GM23338 (cell line): Measurements from ENCODE around the gene CDK17. TPM values are rescaled to one million over a fixed set of nuclear protein-coding genes. Genes with fewer than 3 reads are reported as not detected.

Experiments
- CREB1 ChIP-seq: fragments of 250-450 bp; sonication (Bioruptor Pico); IDR thresholded peaks from 2 replicates; pipeline ENCODE4 v1.5.0; 2020; ENCODE audit warnings: low read depth, mild to moderate bottlenecking, moderate library complexity
- ETS1 ChIP-seq: IDR thresholded peaks from 2 replicates; pipeline ENCODE4 v1.6.1; 2016; ENCODE audit warnings: antibody characterized with exemption
- EZH2 ChIP-seq: fragments of 200-600 bp; sonication (generic); IDR thresholded peaks from one replicate; pipeline ENCODE4 v1.8.0; 2017; ENCODE audit warnings: antibody characterized with exemption, mild to moderate bottlenecking, low read depth; ENCODE audit not compliant: unreplicated experiment
- EZH2phosphoT487 ChIP-seq: fragments of 200-600 bp; sonication (generic); IDR thresholded peaks from one replicate; pipeline ENCODE4 v1.8.1; 2018; ENCODE audit warnings: antibody characterized with exemption; ENCODE audit not compliant: unreplicated experiment
- JUNB ChIP-seq: IDR thresholded peaks from one replicate; pipeline ENCODE4 v1.6.1; 2016; ENCODE audit warnings: antibody characterized with exemption; ENCODE audit not compliant: unreplicated experiment
- REST ChIP-seq: IDR thresholded peaks from one replicate; pipeline ENCODE4 v1.6.1; 2018; ENCODE audit warnings: antibody characterized with exemption; ENCODE audit not compliant: unreplicated experiment
- STAT1 ChIP-seq: IDR thresholded peaks from one replicate; pipeline ENCODE4 v1.6.1; 2016; ENCODE audit warnings: antibody characterized with exemption; ENCODE audit not compliant: unreplicated experiment
- ZNF114 ChIP-seq: fragments of 250-450 bp; sonication (Bioruptor Pico); IDR thresholded peaks from 2 replicates; pipeline ENCODE4 v1.5.0; 2020; ENCODE audit warnings: mild to moderate bottlenecking, moderate library complexity
- ZNF462 ChIP-seq: fragments of 250-450 bp; sonication (Bioruptor Pico); IDR thresholded peaks from 2 replicates; pipeline ENCODE4 v1.5.0; 2020; ENCODE audit warnings: mild to moderate bottlenecking, moderate library complexity
- polyA plus RNA-seq: library from polyadenylated mRNA; unstranded; fragments of >200 nt; fragmentation: Nextera tagmentation; extraction: Ambion mirVana; gene quantifications from 2 replicates; pipeline ENCODE4 v1.2.1, GENCODE V29; 2016
- total RNA-seq: library from RNA; depleted of rRNA; stranded (reverse); fragments of >200 nt; shearing (Covaris generic); gene quantifications from 2 replicates; pipeline ENCODE4 v1.2.3, GENCODE V29; 2014

Gene CDK17
- total and polyA plus RNA-seq, 2 experiments from 2014 or later, result 7.6 to 34.2 TPM

GRCh38 chr12:96313606-96314005, 86.6 kb downstream of the CDK17 start (continued):
- TF ChIP-seq ZNF462 (CRISPR knock-in tag), result no peak
- no peak for TF ChIP-seq EZH2
- TF ChIP-seq STAT1, result no peak
- no peak for TF ChIP-seq EZH2phosphoT487
- no peak for TF ChIP-seq ZNF114
- no peak for TF ChIP-seq JUNB
- TF ChIP-seq CREB1 (CRISPR knock-in tag), result no peak
- no peak for TF ChIP-seq ETS1
- TF ChIP-seq REST, result no peak
